ENCODE results near the gene RSPH1.

- TF ChIP-seq POLR2A (IDR thresholded peaks at IDR 0.05) (no peak), EP300 (IDR thresholded peaks at IDR 0.05; ENCODE audit: low read depth) (no peak), CTCF (IDR thresholded peaks at IDR 0.05) (no peak)
These were observed 35.7 kb upstream of the RSPH1 start for GRCh38 chr21:42531771-42532170.

Data from transverse colon (tissue), 3 donors.